Ovary (tissue), 9 donors: ENCODE measurements around the gene C1orf74. TPM values are rescaled to one million over a fixed set of nuclear protein-coding genes. Genes with fewer than 3 reads are reported as not detected.

Source experiments
- DNase-seq, 5 donors: peaks; one replicate each; pipeline ENCODE4 v3.0.0-alpha.2; 2019 to 2020
- H3K27ac ChIP-seq, 2 donors: fragments of 200-600 bp; one replicate each; pipeline versions ENCODE4 v1.5.1 to v1.8.0; 2019 to 2022
- H3K27me3 ChIP-seq: fragments of 200-600 bp; one replicate; pipeline ENCODE4 v1.8.0; 2022
- H3K36me3 ChIP-seq: fragments of 200-600 bp; sonication (generic); one replicate; pipeline ENCODE4 v1.5.1; 2019
- H3K4me1 ChIP-seq: one replicate; pipeline ENCODE4 v1.8.1; 2013; ENCODE audit warnings: mild to moderate bottlenecking, moderate library complexity; ENCODE audit not compliant: insufficient read depth
- H3K4me3 ChIP-seq: fragments of 200-600 bp; sonication (generic); one replicate; pipeline ENCODE4 v1.5.1; 2017
- H3K9me3 ChIP-seq, 2 donors: fragments of 200-600 bp in 1 of 2; sonication (generic) in 1 of 2; one replicate each; pipeline versions ENCODE4 v1.5.1 to v1.8.1; 2013 to 2019; ENCODE audit warnings: mild to moderate bottlenecking in 1 of 2, moderate library complexity in 1 of 2
- CTCF ChIP-seq, 3 donors: fragments of 450-650 bp in 2 of 3; fragments of 200-600 bp in 1 of 3; IDR thresholded peaks; one replicate each; pipeline versions ENCODE4 v1.5.1 to v1.8.0; 2016 to 2022; ENCODE audit warnings: antibody characterized with exemption in 3 of 3, mild to moderate bottlenecking in 1 of 3
- EP300 ChIP-seq: sonication (generic); formaldehyde crosslinking; IDR thresholded peaks from one replicate; pipeline ENCODE4 v1.6.1; 2017; ENCODE audit warnings: antibody characterized with exemption
- POLR2A ChIP-seq: fragments of 450-650 bp; IDR thresholded peaks from one replicate; pipeline ENCODE4 v1.6.1; 2017; ENCODE audit warnings: antibody characterized with exemption, mild to moderate bottlenecking, moderate library complexity
- WGBS, 3 donors: extraction: QIAGEN DNeasy Blood & Tissue Kit in 1 of 3; methylation state at CpG; one replicate each; pipeline versions ENCODE4 v1.1.5 to v1.1.7; 2013 to 2017; 5-methylcytosine and 5-hydroxymethylcytosine counted together
- intact Hi-C, 4 donors: fragments of 100-400 bp; cut with DNase I; formaldehyde crosslinking; loops; one replicate each; pipeline versions ENCODE4 v1.11.0 to v1.15.1; 2022 to 2023
- polyA plus RNA-seq, 2 donors: library from polyadenylated mRNA; stranded (reverse); fragments of 200-250 nt in 1 of 2; fragments of 350-450 nt in 1 of 2; fragmentation: Illumina TruSeq in 1 of 2; extraction: RNeasy Lipid Tissue Mini Kit (QIAGEN cat#74804) in 1 of 2; gene quantifications; one replicate each; pipeline ENCODE4 v1.2.3, GENCODE V29; 2013 to 2014
- total RNA-seq, 7 donors: library from RNA; depleted of rRNA in 2 of 7; stranded (reverse); fragments of >200 nt in 2 of 7; fragmentation: NEBNext Ultra II Directional in 3 of 7; extraction: Animal tissue kit (Norgen Biotek cat#: 25700) in 3 of 7; gene quantifications; one replicate each; pipeline versions ENCODE4 v1.1.0 to v1.2.4, GENCODE V29; 2016 to 2023
- donor health status: DM: no; HTN: no; CAD: no; lungs with moderate emphysema.
- donor health status: DM: no; HTN: no; CAD: no.
- donor health status: Bipolar disorder and iron deficiency.
- donor health status: DM: yes; HTN: yes; CAD: no.
- donor health status: DM: no; HTN: no; CAD: no.
- donor health status: DM: yes; HTN: yes; CAD: no.

Gene C1orf74
- total and polyA plus RNA-seq, 9 donors = 0.62 to 2.5 (median 1.4) TPM

DNA sequence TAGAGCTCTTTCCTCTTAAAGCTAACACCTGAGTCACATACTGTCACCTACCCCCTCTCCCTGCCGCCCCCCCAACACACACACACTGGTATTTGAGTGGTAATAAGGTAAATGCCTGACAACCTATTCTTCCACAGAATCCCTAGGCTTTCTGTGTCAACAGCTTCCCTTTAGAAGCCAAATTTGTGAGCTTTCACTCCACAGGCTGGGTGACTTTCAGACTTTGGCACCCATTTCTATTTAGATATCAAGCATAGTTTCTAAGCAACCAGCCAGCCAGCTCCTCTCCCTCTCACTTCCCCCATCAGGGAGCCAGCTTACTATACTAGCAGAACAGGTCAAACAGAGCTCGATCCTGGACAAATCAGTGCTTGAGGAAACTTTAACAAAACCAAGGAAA is 3.2 kb upstream of the C1orf74 start:
- DNase-seq = peak in 2 of 5 donors; percentile 34 to 49
- 33 to 45% (median 42%) methylated on average over 2 of the region's 2 CpGs for WGBS, 3 donors
- H3K27ac ChIP-seq = peak overlapping the region in 1 of 2 donors; percentile 0

DNA sequence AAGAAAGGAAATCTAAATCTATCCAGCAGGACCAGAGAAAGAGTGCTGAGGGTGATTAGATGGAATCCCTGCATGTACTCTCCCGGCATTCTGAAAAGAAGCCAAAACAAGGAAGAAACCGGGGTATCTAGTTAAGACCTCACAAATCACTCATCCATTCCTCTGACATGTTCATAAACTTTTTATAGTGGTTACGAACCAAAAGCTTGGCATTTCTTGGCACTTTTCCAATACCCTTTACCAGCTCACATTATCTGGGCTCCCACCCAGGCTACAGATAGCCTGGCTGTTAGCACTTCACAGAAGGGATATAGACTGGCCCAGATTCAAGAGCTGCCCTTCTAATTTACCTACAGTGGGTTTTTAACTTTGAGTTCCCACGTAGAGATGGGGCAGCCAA is 1.8 kb upstream of the C1orf74 start:
- H3K9me3 ChIP-seq = no peaks in the 10 kb centered on the region
- intact Hi-C loops = loop anchor here in 1 of 4 donors (2.0 kb wide), 1 partner anchor 93 kb away; no protein-coding TSS in a partner anchor
- 58 to 84% (median 69%) methylated on average over 4 of the region's 4 CpGs for WGBS, 3 donors
- no peak overlapping the region for H3K27ac ChIP-seq
- TF ChIP-seq POLR2A = no peak
- no peak for TF ChIP-seq EP300
- TF ChIP-seq CTCF (IDR thresholded peaks at IDR 0.05) = no peak
- no peaks in the 10 kb centered on the region for H3K27me3 ChIP-seq
- H3K4me3 ChIP-seq = no peak overlapping the region
- H3K4me1 ChIP-seq = peaks cover 5% of the 10 kb centered on the region
- H3K36me3 ChIP-seq = no peaks in the 10 kb centered on the region
- DNase-seq = no peak

More for the DNA sequence above, 3.2 kb upstream of the C1orf74 start:
- intact Hi-C loops = loop anchor here in 1 of 4 donors (2.0 kb wide), 1 partner anchor 95 kb away; no protein-coding TSS in a partner anchor
- peaks cover 5% of the 10 kb centered on the region for H3K4me1 ChIP-seq
- no peaks in the 10 kb centered on the region for H3K27me3 ChIP-seq
- no peaks in the 10 kb centered on the region for H3K36me3 ChIP-seq
- H3K9me3 ChIP-seq = no peaks in the 10 kb centered on the region
- no peak for TF ChIP-seq POLR2A
- TF ChIP-seq EP300 = no peak
- TF ChIP-seq CTCF (IDR thresholded peaks at IDR 0.05) = no peak
- no peak overlapping the region for H3K4me3 ChIP-seq

GRCh38 chr1:209785592-209785991 is 1.2 kb upstream of the C1orf74 start:
- TF ChIP-seq POLR2A (no peak), CTCF (IDR thresholded peaks at IDR 0.05) (no peak), EP300 (no peak)
- intact Hi-C loops = no loop called here
- H3K27me3 ChIP-seq = no peaks in the 10 kb centered on the region
- no peaks in the 10 kb centered on the region for H3K36me3 ChIP-seq
- WGBS, 3 donors = 94 to 96% (median 95%) methylated on average over 4 of the region's 4 CpGs
- no peak for DNase-seq
- no peak overlapping the region for H3K27ac ChIP-seq
- no peaks in the 10 kb centered on the region for H3K9me3 ChIP-seq
- H3K4me3 ChIP-seq = no peak overlapping the region
- H3K4me1 ChIP-seq = peaks cover 5% of the 10 kb centered on the region

GRCh38 chr1:209783386-209783785 is 973 bp downstream of the C1orf74 start:
- intact Hi-C loops = no loop called here
- WGBS, 3 donors = 66 to 78% (median 73%) methylated on average over 5 to 6 of the region's 6 CpGs
- H3K4me3 ChIP-seq = no peak overlapping the region

More at GRCh38 chr1:209783386-209783785, 973 bp downstream of the C1orf74 start:
- peaks cover 5% of the 10 kb centered on the region for H3K4me1 ChIP-seq
- H3K9me3 ChIP-seq = no peaks in the 10 kb centered on the region
- TF ChIP-seq CTCF (IDR thresholded peaks at IDR 0.05) (no peak), EP300 (no peak), POLR2A (no peak)
- no peaks in the 10 kb centered on the region for H3K36me3 ChIP-seq
- no peaks in the 10 kb centered on the region for H3K27me3 ChIP-seq
- DNase-seq = no peak
- H3K27ac ChIP-seq = peak overlapping the region in 1 of 2 donors; percentile 32
